ENCODE measurements around the gene IL17RB. TPM values are rescaled to one million over a fixed set of nuclear protein-coding genes. Genes with fewer than 3 reads are reported as not detected.

IL17RB gene
- total and polyA plus RNA-seq, 2 of the 8 experiments (the other 6 are each of a cell fraction or from before 2014, with no cell fraction given), result 7.0 to 24.6 TPM

DNA sequence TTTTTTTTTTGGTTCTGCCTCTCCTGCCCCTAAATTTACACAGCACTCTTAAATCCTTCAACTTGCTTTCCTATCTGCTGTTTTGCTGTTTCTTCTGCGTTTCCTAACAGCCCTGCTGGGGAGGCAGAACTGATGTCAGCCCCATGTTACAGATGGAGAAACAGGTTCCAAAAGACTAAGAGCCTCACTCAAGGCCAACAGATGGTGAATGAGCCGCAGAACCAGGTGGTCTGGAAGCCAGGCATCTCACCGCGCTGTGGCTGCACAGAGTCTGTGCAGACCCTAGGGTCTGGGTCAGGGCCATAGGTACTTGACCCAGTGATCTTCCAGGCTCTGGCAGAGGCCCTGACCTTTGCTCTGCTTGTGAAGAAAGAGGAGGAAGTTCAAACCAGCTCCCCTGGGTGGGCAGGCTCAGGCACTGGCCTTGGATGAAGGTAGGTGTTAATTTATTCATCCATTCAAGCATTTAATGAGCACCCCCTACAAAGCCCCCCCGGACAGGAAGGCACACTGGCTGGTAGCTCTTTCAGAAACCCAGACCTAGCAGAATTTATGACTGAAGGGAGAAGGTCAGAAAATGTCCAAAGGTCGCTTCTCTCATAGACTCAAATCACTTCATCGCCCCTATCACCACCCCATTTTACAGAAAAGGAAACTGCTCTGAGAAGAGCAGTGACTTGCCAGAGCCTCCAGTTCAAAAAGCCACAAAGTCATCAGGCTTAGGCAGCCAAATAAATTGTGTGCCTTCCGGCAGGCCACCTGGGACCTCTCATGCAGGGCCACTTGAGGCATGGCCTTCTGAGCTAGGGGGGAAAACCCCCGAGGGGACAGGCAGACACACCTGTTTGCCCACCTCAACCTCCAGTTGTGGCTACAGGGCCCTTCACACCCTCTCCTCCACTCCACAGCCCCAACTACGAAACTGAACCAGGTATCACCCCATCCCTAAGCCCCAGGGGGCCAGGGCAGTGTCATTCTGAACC lies 2.9 kb upstream of the IL17RB start (continued):
- no peak for TF ChIP-seq CBX8 (IDR thresholded peaks at IDR 0.05; ENCODE audit: borderline replicate concordance, low read depth, low read length)
